Mammary epithelial cell (primary cell): ENCODE results near the gene FRAT2.

Experiments
- CTCF ChIP-seq, 2 donors: IDR thresholded peaks in 1 of 2; conservative IDR thresholded peaks in 1 of 2; 2 replicates each; pipeline ENCODE4 v1.5.1; 2011 to 2012; ENCODE audit warnings: inconsistent platforms in 2 of 2, low read length in 2 of 2, mild to moderate bottlenecking in 2 of 2, control low read depth in 1 of 2, low read depth in 1 of 2; ENCODE audit not compliant: insufficient read depth in 1 of 2; ENCODE audit errors: extremely low read depth in 1 of 2
- EZH2 ChIP-seq: IDR thresholded peaks from 2 replicates; pipeline ENCODE4 v1.6.1; 2012; ENCODE audit warnings: low read length, inconsistent platforms, borderline replicate concordance

- TF ChIP-seq CTCF (conservative IDR thresholded peaks at IDR 0.05 in 1 of 2, IDR thresholded peaks at IDR 0.05 in 1 of 2; ENCODE audit: extremely low read depth in 1 of 2, insufficient read depth in 1 of 2, low read depth in 1 of 2, low read length in 2 of 2) (no peak), EZH2 (no peak)
Observed at GRCh38 chr10:97341416-97341815, 6.9 kb upstream of the FRAT2 start.
